Liver (tissue), 3 donors: Measurements from ENCODE around the gene MRPL21.

Experiments used
- JUND ChIP-seq, 2 donors: IDR thresholded peaks; 2 replicates each; pipeline ENCODE4 v1.6.1; 2016; ENCODE audit warnings: antibody characterized with exemption in 2 of 2
- RAD21 ChIP-seq, 2 donors: IDR thresholded peaks; 2 replicates each; pipeline ENCODE4 v1.6.1; 2016; ENCODE audit warnings: antibody characterized with exemption in 2 of 2, mild to moderate bottlenecking in 2 of 2
- TF ChIP-seq, protein P1 (sequence below): fragments of 150-350 bp; IDR thresholded peaks from 2 replicates; pipeline ENCODE4 v1.5.1; 2017; ENCODE audit warnings: improper control_type of control experiment, low read depth, low read length; ENCODE audit not compliant: missing input control
- TF ChIP-seq, protein P2 (sequence below): IDR thresholded peaks from 2 replicates; pipeline ENCODE4 v1.6.1; 2016; ENCODE audit warnings: antibody characterized with exemption, mild to moderate bottlenecking
- donor health status: healthy.
- donor health status: healthy.

DNA sequence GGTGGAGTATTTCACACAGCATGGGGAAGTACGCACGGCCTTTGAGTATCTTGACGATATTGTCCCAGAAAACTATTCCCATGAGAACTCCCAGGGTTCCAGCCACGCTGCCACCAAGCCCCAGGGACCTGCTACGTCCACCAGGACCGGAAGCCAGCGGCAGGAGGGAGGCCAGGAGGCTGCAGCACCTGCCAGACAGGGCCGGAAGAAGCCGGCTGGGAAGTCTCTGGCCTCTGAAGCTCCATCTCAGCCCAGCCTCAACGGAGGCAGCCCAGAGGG lies 32.7 kb upstream of the MRPL21 start:
- TF ChIP-seq, protein P1, sequence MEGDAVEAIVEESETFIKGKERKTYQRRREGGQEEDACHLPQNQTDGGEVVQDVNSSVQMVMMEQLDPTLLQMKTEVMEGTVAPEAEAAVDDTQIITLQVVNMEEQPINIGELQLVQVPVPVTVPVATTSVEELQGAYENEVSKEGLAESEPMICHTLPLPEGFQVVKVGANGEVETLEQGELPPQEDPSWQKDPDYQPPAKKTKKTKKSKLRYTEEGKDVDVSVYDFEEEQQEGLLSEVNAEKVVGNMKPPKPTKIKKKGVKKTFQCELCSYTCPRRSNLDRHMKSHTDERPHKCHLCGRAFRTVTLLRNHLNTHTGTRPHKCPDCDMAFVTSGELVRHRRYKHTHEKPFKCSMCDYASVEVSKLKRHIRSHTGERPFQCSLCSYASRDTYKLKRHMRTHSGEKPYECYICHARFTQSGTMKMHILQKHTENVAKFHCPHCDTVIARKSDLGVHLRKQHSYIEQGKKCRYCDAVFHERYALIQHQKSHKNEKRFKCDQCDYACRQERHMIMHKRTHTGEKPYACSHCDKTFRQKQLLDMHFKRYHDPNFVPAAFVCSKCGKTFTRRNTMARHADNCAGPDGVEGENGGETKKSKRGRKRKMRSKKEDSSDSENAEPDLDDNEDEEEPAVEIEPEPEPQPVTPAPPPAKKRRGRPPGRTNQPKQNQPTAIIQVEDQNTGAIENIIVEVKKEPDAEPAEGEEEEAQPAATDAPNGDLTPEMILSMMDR = no peak
- TF ChIP-seq RAD21 (IDR thresholded peaks at IDR 0.05) = no peak
- no peak for TF ChIP-seq JUND (IDR thresholded peaks at IDR 0.05)
- TF ChIP-seq, protein P2, sequence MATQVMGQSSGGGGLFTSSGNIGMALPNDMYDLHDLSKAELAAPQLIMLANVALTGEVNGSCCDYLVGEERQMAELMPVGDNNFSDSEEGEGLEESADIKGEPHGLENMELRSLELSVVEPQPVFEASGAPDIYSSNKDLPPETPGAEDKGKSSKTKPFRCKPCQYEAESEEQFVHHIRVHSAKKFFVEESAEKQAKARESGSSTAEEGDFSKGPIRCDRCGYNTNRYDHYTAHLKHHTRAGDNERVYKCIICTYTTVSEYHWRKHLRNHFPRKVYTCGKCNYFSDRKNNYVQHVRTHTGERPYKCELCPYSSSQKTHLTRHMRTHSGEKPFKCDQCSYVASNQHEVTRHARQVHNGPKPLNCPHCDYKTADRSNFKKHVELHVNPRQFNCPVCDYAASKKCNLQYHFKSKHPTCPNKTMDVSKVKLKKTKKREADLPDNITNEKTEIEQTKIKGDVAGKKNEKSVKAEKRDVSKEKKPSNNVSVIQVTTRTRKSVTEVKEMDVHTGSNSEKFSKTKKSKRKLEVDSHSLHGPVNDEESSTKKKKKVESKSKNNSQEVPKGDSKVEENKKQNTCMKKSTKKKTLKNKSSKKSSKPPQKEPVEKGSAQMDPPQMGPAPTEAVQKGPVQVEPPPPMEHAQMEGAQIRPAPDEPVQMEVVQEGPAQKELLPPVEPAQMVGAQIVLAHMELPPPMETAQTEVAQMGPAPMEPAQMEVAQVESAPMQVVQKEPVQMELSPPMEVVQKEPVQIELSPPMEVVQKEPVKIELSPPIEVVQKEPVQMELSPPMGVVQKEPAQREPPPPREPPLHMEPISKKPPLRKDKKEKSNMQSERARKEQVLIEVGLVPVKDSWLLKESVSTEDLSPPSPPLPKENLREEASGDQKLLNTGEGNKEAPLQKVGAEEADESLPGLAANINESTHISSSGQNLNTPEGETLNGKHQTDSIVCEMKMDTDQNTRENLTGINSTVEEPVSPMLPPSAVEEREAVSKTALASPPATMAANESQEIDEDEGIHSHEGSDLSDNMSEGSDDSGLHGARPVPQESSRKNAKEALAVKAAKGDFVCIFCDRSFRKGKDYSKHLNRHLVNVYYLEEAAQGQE = no peak
